Neural cell (in vitro differentiated cells): ENCODE measurements around the gene FBLN5. TPM values are rescaled to one million over a fixed set of nuclear protein-coding genes. Genes with fewer than 3 reads are reported as not detected.

Experiments used
- H2AFZ ChIP-seq: fragments of 200-600, 300-800 bp; sonication (generic), shearing (Covaris generic); 2 replicates; pipeline ENCODE4 v1.6.0; 2014; ENCODE audit warnings: low read depth, mild to moderate bottlenecking, antibody characterized with exemption, low read length, moderate library complexity
- H3F3A ChIP-seq: fragments of 200-600 bp; shearing (Covaris generic); 2 replicates; pipeline ENCODE4 v1.6.1; 2016; ENCODE audit warnings: mild to moderate bottlenecking, moderate library complexity, mixed read lengths, antibody characterized with exemption, low read length; ENCODE audit not compliant: insufficient read depth, poor library complexity, severe bottlenecking
- H3K27ac ChIP-seq: fragments of 200-600, 300-800 bp; sonication (generic), shearing (Covaris generic); 2 replicates; pipeline ENCODE4 v1.5.1; 2014; ENCODE audit warnings: mild to moderate bottlenecking, low read length, moderate library complexity
- H3K27me3 ChIP-seq: fragments of 300-800, 200-600 bp; sonication (generic), shearing (Covaris generic); 2 replicates; pipeline ENCODE4 v1.6.0; 2014; ENCODE audit warnings: mild to moderate bottlenecking, low read depth, low read length, moderate library complexity; ENCODE audit not compliant: insufficient read depth
- H3K36me3 ChIP-seq: fragments of 300-800, 200-600 bp; sonication (generic), shearing (Covaris generic); 2 replicates; pipeline ENCODE4 v1.5.1; 2014; ENCODE audit warnings: mild to moderate bottlenecking, antibody characterized with exemption, low read length, moderate library complexity; ENCODE audit not compliant: insufficient read depth
- H3K4me2 ChIP-seq: fragments of 300-800, 200-600 bp; sonication (generic), shearing (Covaris generic); 2 replicates; pipeline ENCODE4 v1.6.0; 2014; ENCODE audit warnings: mild to moderate bottlenecking, low read length
- H3K4me3 ChIP-seq: fragments of 300-800, 200-600 bp; sonication (generic), shearing (Covaris generic); 2 replicates; pipeline ENCODE4 v1.5.1; 2014; ENCODE audit warnings: mild to moderate bottlenecking, low read length, moderate library complexity
- H3K79me2 ChIP-seq: fragments of 200-600 bp; shearing (Covaris generic); replicated peaks from 2 replicates; pipeline ENCODE4 v1.6.0; 2014; ENCODE audit warnings: mild to moderate bottlenecking, low read length, moderate library complexity; ENCODE audit not compliant: insufficient read depth
- H3K9ac ChIP-seq: fragments of 300-800, 200-600 bp; sonication (generic), shearing (Covaris generic); 2 replicates; pipeline ENCODE4 v1.6.1; 2016; ENCODE audit warnings: mild to moderate bottlenecking, low read length, mixed read lengths
- H3K9me2 ChIP-seq: fragments of 200-600 bp; shearing (Covaris generic); 2 replicates; pipeline ENCODE4 v1.6.1; 2016; ENCODE audit warnings: mild to moderate bottlenecking, low read length, mixed read lengths; ENCODE audit not compliant: insufficient read depth
- H3K9me3 ChIP-seq: fragments of 200-600, 300-800 bp; sonication (generic), shearing (Covaris generic); 2 replicates; pipeline ENCODE4 v1.6.1; 2016; ENCODE audit warnings: mild to moderate bottlenecking, mixed run types, low read length, moderate library complexity, mixed read lengths
- H4K20me1 ChIP-seq: fragments of 200-600 bp; shearing (Covaris generic); 2 replicates; pipeline ENCODE4 v1.6.1; 2016; ENCODE audit warnings: mild to moderate bottlenecking, mixed run types; ENCODE audit not compliant: insufficient read depth
- EP300 ChIP-seq: fragments of 450-650 bp; conservative IDR thresholded peaks from 2 replicates; pipeline ENCODE4 v1.6.1; 2014; ENCODE audit warnings: antibody characterized with exemption, mild to moderate bottlenecking, moderate library complexity; ENCODE audit not compliant: poor library complexity, severe bottlenecking
- EZH2 ChIP-seq: fragments of 200-600, 300-800 bp; shearing (Covaris generic), sonication (generic); IDR thresholded peaks from 2 replicates; pipeline ENCODE4 v1.6.1; 2014; ENCODE audit warnings: antibody characterized with exemption, low read length, borderline replicate concordance, mild to moderate bottlenecking; ENCODE audit not compliant: insufficient read depth, poor library complexity, severe bottlenecking
- MXI1 ChIP-seq: fragments of 450-650 bp; conservative IDR thresholded peaks from 2 replicates; pipeline ENCODE4 v1.6.1; 2014; ENCODE audit warnings: antibody characterized with exemption, mild to moderate bottlenecking; ENCODE audit not compliant: poor library complexity, severe bottlenecking
- POLR2AphosphoS5 ChIP-seq: IDR thresholded peaks from 2 replicates; pipeline ENCODE4 v1.6.1; 2012
- RAD21 ChIP-seq: fragments of 450-650 bp; conservative IDR thresholded peaks from 2 replicates; pipeline ENCODE4 v1.6.1; 2014; ENCODE audit warnings: antibody characterized with exemption, mild to moderate bottlenecking, moderate library complexity
- SMC3 ChIP-seq: fragments of 450-650 bp; conservative IDR thresholded peaks from 2 replicates; pipeline ENCODE4 v1.6.1; 2014; ENCODE audit warnings: antibody characterized with exemption, mild to moderate bottlenecking, moderate library complexity; ENCODE audit not compliant: poor library complexity
- TAF1 ChIP-seq: IDR thresholded peaks from 2 replicates; pipeline ENCODE4 v1.6.1; 2012; ENCODE audit warnings: low read depth
- polyA plus RNA-seq: library from polyadenylated mRNA; depleted of rRNA; stranded (reverse); fragments of >200 nt; gene quantifications from 2 replicates; pipeline ENCODE4 v1.2.3, GENCODE V29; 2014
- TF ChIP-seq, protein P1 (sequence below): fragments of 450-650 bp; IDR thresholded peaks from 2 replicates; pipeline ENCODE4 v1.5.1; 2014; ENCODE audit warnings: antibody characterized with exemption, mild to moderate bottlenecking, moderate library complexity; ENCODE audit not compliant: poor library complexity, severe bottlenecking
- TF ChIP-seq, protein P2 (sequence below): IDR thresholded peaks from 2 replicates; pipeline ENCODE4 v1.6.1; 2012; ENCODE audit warnings: borderline replicate concordance

The FBLN5 gene
- polyA plus RNA-seq, 1 donor from 2014 or later: 1.5 TPM

GRCh38 chr14:91934554-91935285 lies 12.8 kb downstream of the FBLN5 start:
- no peak overlapping the region for H3K4me2 ChIP-seq
- no peaks in the 10 kb centered on the region for H3K36me3 ChIP-seq
- no peaks in the 10 kb centered on the region for H3F3A ChIP-seq
- no peak overlapping the region for H3K9ac ChIP-seq
- TF ChIP-seq, protein P1, sequence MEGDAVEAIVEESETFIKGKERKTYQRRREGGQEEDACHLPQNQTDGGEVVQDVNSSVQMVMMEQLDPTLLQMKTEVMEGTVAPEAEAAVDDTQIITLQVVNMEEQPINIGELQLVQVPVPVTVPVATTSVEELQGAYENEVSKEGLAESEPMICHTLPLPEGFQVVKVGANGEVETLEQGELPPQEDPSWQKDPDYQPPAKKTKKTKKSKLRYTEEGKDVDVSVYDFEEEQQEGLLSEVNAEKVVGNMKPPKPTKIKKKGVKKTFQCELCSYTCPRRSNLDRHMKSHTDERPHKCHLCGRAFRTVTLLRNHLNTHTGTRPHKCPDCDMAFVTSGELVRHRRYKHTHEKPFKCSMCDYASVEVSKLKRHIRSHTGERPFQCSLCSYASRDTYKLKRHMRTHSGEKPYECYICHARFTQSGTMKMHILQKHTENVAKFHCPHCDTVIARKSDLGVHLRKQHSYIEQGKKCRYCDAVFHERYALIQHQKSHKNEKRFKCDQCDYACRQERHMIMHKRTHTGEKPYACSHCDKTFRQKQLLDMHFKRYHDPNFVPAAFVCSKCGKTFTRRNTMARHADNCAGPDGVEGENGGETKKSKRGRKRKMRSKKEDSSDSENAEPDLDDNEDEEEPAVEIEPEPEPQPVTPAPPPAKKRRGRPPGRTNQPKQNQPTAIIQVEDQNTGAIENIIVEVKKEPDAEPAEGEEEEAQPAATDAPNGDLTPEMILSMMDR: no peak
- no peak for TF ChIP-seq SMC3
- no peak for TF ChIP-seq RAD21
- no peak for TF ChIP-seq POLR2AphosphoS5
- no peak for TF ChIP-seq EZH2
- no peak for TF ChIP-seq MXI1
- TF ChIP-seq TAF1: no peak
- TF ChIP-seq, protein P2, sequence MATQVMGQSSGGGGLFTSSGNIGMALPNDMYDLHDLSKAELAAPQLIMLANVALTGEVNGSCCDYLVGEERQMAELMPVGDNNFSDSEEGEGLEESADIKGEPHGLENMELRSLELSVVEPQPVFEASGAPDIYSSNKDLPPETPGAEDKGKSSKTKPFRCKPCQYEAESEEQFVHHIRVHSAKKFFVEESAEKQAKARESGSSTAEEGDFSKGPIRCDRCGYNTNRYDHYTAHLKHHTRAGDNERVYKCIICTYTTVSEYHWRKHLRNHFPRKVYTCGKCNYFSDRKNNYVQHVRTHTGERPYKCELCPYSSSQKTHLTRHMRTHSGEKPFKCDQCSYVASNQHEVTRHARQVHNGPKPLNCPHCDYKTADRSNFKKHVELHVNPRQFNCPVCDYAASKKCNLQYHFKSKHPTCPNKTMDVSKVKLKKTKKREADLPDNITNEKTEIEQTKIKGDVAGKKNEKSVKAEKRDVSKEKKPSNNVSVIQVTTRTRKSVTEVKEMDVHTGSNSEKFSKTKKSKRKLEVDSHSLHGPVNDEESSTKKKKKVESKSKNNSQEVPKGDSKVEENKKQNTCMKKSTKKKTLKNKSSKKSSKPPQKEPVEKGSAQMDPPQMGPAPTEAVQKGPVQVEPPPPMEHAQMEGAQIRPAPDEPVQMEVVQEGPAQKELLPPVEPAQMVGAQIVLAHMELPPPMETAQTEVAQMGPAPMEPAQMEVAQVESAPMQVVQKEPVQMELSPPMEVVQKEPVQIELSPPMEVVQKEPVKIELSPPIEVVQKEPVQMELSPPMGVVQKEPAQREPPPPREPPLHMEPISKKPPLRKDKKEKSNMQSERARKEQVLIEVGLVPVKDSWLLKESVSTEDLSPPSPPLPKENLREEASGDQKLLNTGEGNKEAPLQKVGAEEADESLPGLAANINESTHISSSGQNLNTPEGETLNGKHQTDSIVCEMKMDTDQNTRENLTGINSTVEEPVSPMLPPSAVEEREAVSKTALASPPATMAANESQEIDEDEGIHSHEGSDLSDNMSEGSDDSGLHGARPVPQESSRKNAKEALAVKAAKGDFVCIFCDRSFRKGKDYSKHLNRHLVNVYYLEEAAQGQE: no peak
- no peak for TF ChIP-seq EP300
- H3K4me3 ChIP-seq: no peak overlapping the region
- no peak overlapping the region for H3K27ac ChIP-seq
- H3K9me2 ChIP-seq: no peaks in the 10 kb centered on the region
- H3K79me2 ChIP-seq: no peaks in the 10 kb centered on the region
- no peaks in the 10 kb centered on the region for H4K20me1 ChIP-seq
- H2AFZ ChIP-seq: no peak overlapping the region
- H3K27me3 ChIP-seq: no peaks in the 10 kb centered on the region
- H3K9me3 ChIP-seq: no peaks in the 10 kb centered on the region

DNA sequence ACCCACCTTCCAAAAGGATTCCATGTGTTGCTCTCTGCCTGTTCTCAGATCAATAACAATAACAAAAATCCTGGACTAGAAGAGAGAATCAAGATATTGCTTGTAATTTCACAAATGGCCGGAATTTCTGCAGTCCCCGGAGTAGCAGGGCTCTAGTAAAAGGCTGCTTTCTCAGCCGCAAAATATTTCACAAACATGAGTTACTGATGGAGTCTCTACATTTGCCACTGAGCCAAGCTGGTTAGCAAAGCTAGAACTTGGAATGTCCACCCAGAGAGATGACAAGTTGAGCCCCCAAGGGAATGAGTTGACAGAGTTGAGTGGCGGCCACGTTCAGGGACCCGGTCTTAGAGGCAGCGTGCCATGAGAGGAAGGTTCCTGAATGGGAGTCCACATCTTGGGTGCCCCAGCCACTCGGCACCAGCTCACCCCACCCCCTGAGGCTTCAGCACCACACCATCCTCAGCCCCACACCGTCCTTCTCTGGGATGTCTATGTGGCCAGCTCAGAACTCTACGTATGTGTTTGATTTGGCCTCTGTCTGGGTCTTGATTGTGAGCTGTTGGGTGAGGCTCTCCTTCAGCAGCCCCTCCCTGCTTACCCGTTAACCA lies 15.9 kb downstream of the FBLN5 start:
- no peaks in the 10 kb centered on the region for H3K9me2 ChIP-seq
- no peaks in the 10 kb centered on the region for H4K20me1 ChIP-seq
- H3K27me3 ChIP-seq: no peaks in the 10 kb centered on the region
- TF ChIP-seq, protein P2: no peak
- TF ChIP-seq EZH2 (no peak), MXI1 (no peak), TAF1 (no peak), EP300 (no peak), POLR2AphosphoS5 (no peak), RAD21 (no peak), SMC3 (no peak)
- TF ChIP-seq, protein P1: no peak
- H3K36me3 ChIP-seq: no peaks in the 10 kb centered on the region
- H3K9me3 ChIP-seq: no peaks in the 10 kb centered on the region
- H3F3A ChIP-seq: no peaks in the 10 kb centered on the region
- H3K79me2 ChIP-seq: no peaks in the 10 kb centered on the region
- H3K4me2 ChIP-seq: no peak overlapping the region
- H3K9ac ChIP-seq: no peak overlapping the region
- H3K4me3 ChIP-seq: no peak overlapping the region
- H3K27ac ChIP-seq: no peak overlapping the region
- no peak overlapping the region for H2AFZ ChIP-seq
